GM19238 (cell line): ENCODE measurements around the gene TMCC3.

Source experiments
- DNase-seq: peaks from one replicate; pipeline ENCODE4 v3.0.0; 2011; ENCODE audit warnings: low spot score; ENCODE audit not compliant: insufficient read length

Gene TMCC3

GRCh38 chr12:94674051-94674451, 23.7 kb upstream of the TMCC3 start:
- no peak for DNase-seq

- no peak for DNase-seq
Observed at GRCh38 chr12:94673496-94673895, 23.1 kb upstream of the TMCC3 start.

- no peak for DNase-seq
Observed at GRCh38 chr12:94671917-94672316, 21.6 kb upstream of the TMCC3 start.

GRCh38 chr12:94670898-94671297, 20.5 kb upstream of the TMCC3 start:
- DNase-seq, result no peak

- DNase-seq, result no peak
Observed at GRCh38 chr12:94670075-94670474, 19.7 kb upstream of the TMCC3 start.

GRCh38 chr12:94667031-94667540, 16.7 kb upstream of the TMCC3 start:
- no peak for DNase-seq

- no peak for DNase-seq
Observed at GRCh38 chr12:94666158-94666557, 15.8 kb upstream of the TMCC3 start.

- DNase-seq, result no peak
Observed at GRCh38 chr12:94663702-94664101, 13.3 kb upstream of the TMCC3 start.

- DNase-seq, result no peak
Observed at GRCh38 chr12:94663071-94663470, 12.7 kb upstream of the TMCC3 start.

GRCh38 chr12:94660436-94660835, 10.1 kb upstream of the TMCC3 start:
- no peak for DNase-seq

GRCh38 chr12:94659346-94659930, 9.1 kb upstream of the TMCC3 start:
- no peak for DNase-seq

GRCh38 chr12:94658931-94659330, 8.6 kb upstream of the TMCC3 start:
- no peak for DNase-seq

GRCh38 chr12:94656556-94656955, 6.2 kb upstream of the TMCC3 start:
- no peak for DNase-seq

GRCh38 chr12:94649349-94650142, 811 bp downstream of the TMCC3 start:
- DNase-seq, result peak; percentile 37

- DNase-seq, result no peak
Observed at GRCh38 chr12:94648578-94648977, 1.8 kb downstream of the TMCC3 start.

- no peak for DNase-seq
Observed at GRCh38 chr12:94644141-94644979, 6.0 kb downstream of the TMCC3 start.

- no peak for DNase-seq
Observed at GRCh38 chr12:94643606-94644005, 6.8 kb downstream of the TMCC3 start.

- DNase-seq, result no peak
Observed at GRCh38 chr12:94641283-94641682, 9.1 kb downstream of the TMCC3 start.

GRCh38 chr12:94640134-94640928, 10.0 kb downstream of the TMCC3 start:
- DNase-seq, result peak; percentile 38

GRCh38 chr12:94638521-94638920, 11.8 kb downstream of the TMCC3 start:
- no peak for DNase-seq
